ENCODE data around the gene KRTAP4-12. TPM values are rescaled to one million over a fixed set of nuclear protein-coding genes. Genes with fewer than 3 reads are reported as not detected.
"Not testable (repeated sequence)": the region's sequence is repeated elsewhere in the genome, so short reads cannot be mapped to it uniquely, and the experiment has no call there.

KRTAP4-12 gene
- not detected in 2 replicates for total RNA-seq

DNA sequence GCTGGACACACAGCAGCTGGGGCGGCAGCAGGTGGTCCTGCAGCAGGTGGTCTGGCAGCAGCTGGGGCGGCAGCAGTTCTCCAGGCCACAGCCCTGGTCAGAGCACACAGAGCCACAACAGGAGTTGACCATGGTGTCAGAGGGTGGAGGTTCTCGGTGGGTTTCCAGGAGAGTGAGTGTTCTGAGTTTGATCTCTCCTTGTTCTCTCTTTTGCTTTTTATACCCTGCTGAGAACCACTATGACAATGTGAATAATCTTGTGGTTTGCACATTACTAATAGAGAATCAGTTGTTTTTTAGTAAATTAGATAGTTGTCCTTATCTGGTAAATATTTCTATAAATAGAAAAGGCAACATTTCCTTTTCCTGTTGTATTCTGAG lies at the start of gene KRTAP4-12:
Gene KRTAP4-12, minus strand, starts transcription at position 192 of the 381 bp plus-strand sequence. Its CDS starts 60 bp downstream, at position 132.
- DNase-seq (ENCODE audit: low read depth) = not testable (repeated sequence)

DNA sequence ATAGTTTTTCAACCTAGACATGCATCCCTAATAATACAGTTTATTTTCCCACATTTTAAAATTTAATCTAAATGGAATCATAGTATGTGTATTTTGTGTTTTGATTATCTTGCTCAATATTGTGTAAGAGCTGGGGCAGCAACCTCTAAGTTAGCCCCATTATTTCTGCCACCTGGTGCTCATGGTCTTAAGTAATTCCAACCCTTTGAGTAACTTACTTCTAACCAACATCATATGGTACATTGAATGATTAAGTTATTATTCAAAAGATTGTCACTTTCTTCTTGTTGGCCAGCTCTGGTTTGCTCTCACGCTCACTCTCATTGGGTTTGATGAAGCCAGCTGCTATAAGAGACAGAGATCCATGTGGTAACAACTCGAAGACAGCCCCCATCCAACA lies 47.9 kb upstream of the KRTAP4-12 start:
- peak; percentile 4 for DNase-seq (ENCODE audit: low read depth)

DNA sequence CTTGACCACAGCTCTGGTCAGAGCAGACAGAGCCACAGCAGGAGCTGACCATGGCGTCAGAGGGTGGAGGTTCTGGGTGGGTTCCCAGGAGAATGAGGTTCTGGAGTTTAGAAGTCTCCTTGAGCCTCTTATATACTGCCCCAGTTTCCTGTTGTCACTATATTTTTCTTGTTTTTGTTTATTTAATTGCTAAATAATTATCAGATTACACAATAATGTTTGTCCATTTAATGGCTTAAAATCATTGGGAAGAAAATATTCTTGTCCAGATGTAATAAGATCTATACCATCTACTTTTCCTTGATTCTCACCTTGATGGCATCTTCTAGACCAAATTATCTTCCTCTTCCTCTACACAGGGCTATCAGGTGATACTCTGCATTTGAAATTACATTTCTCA lies 44.1 kb upstream of the KRTAP4-12 start, which contains the start of gene KRTAP4-3:
Gene KRTAP4-3, minus strand, starts transcription at position 101 of the 400 bp plus-strand sequence. Its CDS starts 49 bp downstream, at position 52.
- no peak for DNase-seq (ENCODE audit: low read depth)

DNA sequence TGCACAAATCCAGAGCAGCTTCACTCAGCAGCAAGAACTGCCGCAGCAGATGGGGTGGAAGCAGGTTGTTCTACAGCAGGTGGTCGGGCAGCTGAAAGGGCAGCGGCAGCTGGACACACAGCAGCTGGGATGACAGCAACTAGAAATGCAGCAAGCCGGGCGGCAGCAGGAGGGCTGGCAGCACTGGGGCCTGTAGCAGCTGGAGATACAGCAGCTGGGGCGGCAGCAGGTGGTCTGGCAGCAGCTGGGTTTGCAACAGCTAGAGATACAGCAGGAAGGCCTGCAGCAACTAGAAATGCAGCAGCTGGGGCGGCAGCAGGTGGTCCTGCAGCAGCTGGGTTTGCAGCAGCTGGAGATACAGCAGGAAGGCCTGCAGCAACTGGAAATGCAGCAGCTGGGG lies 43.6 kb upstream of the KRTAP4-12 start:
- no peak for DNase-seq (ENCODE audit: low read depth)

DNA sequence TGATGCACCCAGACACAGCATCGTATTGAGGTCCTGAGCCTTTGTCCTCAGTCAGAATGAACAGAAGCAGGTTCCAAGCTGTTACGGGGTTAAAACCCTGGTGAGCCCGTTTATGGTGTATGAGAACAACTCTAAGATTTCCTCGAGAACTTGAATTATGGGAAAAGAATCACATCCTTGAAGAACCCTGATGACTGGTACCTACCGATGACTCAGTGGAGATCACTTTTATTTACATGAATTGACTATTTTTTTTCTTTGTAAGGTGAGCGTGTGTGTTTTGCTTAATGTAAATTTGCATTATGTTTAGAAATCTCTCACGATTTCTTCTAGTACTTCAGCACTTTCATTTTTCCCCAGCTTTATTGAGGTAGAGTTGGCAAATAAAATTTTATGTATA lies 39.8 kb upstream of the KRTAP4-12 start:
- no peak for DNase-seq (ENCODE audit: low read depth)

DNA sequence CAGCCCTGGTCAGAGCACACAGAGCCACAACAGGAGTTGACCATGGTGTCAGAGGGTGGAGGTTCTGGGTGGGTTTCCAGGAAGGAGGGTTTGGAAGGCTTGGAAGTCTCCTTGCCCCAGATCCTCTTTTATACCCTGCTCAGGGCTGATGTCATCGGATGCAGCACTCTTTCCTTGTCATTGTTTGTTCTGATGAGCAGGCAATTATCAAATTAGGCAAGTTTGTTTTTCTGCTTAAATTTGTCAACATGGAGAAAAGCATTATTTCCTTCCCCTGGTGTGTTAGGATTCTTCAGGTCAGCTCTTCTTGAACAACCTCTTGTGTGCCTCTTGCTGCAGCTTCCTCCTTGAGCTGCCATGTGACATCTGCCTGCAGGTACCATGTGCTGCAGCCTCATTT lies 36.7 kb upstream of the KRTAP4-12 start, which contains the start of gene KRTAP4-4:
Gene KRTAP4-4, minus strand, starts transcription at position 101 of the 400 bp plus-strand sequence. Its CDS starts 57 bp downstream, at position 44.
- no peak for DNase-seq (ENCODE audit: low read depth)

DNA sequence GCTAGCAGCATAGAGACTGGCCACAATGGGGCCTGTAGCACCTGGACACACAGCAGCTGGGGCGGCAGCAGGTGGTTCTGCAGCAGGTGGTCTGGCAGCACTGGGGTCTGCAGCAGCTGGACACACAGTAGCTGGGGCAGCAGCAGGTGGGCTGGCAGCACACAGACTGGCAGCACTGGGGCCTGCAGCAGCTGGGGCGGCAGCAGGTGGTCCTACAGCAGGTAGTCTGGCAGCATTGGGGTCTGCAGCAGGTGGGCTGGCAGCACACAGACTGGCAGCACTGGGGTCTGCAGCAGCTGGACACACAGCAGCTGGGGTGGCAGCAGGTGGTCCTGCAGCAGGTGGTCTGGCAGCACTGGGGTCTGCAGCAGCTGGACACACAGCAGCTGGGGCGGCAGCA lies 36.2 kb upstream of the KRTAP4-12 start:
- not testable (repeated sequence) for DNase-seq (ENCODE audit: low read depth)

DNA sequence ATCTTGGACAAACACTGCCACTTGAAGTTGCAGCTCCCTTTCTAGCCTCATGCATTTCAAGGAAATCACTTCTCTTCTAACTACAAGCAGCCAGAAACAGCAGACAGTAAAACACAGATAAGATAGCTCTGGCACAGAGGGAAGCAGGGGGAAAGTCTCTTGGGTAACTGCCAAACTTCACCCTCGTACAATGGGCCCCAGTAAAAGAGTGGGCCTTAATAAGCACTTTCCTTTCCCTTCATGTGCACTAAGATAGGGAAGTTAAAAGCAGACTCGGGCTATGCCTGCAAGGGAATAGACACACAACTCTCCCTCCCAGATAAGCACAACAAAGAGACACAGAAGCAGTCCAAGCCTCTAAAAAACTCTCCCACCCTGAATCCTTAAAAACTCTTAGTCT lies 29.9 kb upstream of the KRTAP4-12 start:
- DNase-seq (ENCODE audit: low read depth) = no peak

DNA sequence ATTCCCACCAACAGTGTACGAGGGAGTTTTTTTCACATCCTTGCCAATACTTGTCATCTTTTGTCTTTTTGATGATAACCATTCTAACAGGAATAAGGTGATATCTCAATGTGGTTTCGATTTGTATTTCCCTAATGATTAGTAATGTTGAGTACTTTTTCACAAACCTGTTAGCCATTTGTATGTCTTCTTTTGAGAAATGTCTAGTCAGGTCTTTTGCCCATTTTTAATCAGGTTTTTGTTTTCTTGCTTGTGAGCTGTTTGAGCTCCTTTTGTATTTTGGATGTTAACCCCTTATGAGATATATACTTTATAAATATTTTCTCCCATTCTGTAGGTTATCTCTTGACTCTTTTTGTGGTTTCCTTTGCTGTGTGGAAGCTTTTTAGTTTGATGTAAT lies 27.5 kb upstream of the KRTAP4-12 start:
- no peak for DNase-seq (ENCODE audit: low read depth)

DNA sequence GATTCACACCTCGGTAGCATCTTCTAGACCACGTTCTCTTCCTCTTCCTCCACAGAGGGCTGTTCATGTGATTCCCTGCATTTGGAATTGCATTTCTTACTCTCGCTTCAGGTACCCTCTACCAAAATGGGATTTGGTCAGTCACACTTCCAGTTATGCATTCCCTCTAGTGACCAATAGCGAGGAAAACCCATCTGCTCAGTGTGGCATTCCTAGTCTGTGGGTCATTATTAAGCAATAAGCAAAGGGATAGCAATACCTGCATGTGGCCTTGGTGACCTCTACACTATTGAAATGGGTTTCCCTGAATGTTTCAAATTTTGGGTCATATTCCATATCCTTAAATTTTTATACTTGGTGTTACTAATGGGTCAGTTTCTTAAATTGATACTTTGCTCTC lies 26.0 kb upstream of the KRTAP4-12 start:
- DNase-seq (ENCODE audit: low read depth) = no peak

DNA sequence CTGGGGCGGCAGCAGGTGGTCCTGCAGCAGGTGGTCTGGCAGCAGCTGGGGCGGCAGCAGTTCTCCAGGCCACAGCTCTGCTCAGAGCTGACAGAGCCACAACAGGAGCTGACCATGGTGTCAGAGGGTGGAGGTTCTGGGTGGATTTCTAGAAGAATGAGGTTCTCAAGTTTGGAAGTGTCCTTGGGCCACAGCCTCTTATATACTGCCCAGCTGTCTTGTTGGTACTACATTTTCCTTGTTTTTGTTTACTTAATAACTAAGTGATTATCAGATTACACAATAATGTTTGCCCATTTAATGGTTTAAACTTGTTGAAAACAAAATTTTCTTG lies 25.6 kb upstream of the KRTAP4-12 start, which contains the start of gene KRTAP4-5:
Gene KRTAP4-5, minus strand, starts transcription at position 174 of the 334 bp plus-strand sequence. Its CDS starts 58 bp downstream, at position 116.
- DNase-seq (ENCODE audit: low read depth) = no peak

DNA sequence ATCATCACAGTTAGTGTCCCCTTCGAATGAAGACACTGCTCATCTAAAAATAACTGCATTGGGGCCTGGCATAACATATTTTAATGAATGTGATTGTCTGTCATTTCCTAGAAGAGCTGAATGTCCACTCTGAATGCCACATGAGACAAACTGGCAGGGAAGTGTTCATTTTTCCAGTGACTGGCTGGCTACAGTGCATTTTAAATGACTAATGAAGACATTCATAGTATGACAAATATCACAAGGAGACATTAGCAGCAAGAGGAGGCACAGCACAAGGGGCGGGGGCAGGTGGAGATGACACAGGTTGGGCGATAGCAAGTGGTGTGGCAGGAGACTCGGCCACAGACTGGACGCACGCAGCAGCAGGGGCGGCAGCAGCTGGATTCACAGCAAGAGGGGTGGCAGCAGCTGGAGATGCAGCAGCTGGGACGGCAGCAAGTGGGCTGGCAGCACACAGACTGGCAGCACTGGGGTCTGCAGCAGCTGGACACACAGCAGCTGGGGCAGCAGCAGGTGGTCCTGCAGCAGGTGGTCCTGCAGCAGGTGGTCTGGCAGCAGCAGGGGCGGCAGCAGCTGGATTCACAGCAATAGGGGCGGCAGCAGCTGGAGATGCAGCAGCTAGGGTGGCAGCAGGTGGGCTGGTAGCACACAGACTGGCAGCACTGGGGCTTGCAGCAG lies 25.1 kb upstream of the KRTAP4-12 start:
- not testable (repeated sequence) for DNase-seq (ENCODE audit: low read depth)

DNA sequence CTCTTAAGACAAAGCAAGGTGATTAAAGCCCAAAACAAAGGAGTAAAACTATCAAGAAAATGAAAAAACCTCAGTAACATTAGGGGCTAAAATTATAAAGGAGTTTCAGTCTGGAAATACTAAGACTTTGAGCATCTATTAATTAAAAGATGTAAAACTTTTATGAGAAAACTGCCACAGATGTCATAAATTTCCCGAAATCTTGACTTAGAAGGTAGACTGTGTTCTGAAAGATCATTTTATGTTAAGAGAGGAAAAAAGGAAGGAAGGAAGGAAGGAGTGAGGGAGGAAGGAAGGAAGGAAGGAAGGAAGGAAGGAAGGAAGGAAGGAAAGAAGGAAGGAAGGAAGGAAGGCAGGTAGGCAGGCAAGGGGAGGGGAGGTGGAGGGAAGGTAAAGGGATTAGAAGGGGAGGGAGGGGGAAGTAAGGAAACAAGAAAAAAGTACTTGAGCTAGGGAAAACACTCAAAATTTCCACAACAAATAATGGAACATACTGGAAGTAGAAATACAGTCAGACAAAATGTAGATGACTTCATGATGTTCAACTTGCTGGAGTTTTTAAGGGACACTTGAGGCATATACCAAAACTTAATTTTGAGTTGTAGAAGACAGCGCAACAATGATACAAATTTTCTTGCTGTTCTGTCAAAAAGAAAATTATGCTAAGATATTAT lies 23.7 kb upstream of the KRTAP4-12 start:
- no peak for DNase-seq (ENCODE audit: low read depth)

DNA sequence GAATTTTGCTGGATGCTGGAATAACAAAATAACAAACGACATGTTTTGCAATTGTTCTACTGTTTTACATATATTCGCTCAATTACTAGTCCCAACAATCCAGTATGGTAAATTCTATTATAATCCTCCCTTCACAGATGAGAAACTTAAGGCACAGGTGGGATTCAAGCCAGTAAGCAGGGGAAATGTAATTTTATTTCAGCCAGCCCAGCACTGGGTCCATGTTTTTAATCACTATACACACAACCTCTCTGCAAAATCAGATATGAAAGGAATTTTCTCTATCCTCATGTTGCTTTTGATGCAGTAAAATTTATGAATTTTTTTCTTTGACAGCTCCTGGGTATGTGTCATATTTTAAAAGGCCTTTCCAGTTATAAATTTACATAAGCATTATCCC lies 21.3 kb upstream of the KRTAP4-12 start:
- no peak for DNase-seq (ENCODE audit: low read depth)

DNA sequence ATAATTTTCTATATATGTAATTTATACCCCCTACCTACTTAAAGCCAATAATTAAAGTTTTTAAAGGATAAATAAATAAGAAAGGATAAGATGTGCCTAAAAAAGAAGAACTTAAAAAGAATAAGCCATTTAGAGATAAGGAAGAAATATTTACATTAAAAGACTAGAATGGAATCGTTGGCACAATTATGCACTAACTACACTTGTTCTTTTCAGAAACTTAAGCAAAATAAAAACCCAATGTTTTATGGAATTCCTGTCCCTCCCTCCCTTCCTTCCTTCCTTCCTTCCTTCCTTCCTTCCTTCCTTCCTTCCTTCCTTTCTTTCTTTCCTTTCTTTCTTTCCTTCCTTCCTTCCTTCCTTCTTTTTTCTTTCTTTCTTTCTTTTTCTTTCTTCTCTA lies 20.9 kb upstream of the KRTAP4-12 start:
- DNase-seq (ENCODE audit: low read depth) = no peak

DNA sequence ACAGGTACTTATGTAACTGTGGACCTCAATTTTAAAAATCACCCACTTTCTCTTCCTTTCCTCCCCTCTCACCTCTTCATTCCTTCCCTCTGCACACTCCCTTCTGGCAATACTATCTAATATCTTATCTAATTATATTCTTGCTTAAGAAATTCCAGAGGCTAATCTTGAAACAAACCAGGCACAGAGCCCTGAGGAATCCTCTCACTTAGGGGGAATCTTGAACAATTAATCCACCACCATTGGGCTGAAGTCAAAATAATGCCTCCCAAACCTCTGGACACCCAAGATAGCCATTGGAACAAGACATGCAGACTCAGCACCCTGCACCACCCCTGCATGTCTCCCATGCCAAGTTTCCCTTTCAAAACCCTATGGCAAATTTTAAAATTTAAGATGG lies 17.4 kb upstream of the KRTAP4-12 start:
- DNase-seq (ENCODE audit: low read depth) = no peak

DNA sequence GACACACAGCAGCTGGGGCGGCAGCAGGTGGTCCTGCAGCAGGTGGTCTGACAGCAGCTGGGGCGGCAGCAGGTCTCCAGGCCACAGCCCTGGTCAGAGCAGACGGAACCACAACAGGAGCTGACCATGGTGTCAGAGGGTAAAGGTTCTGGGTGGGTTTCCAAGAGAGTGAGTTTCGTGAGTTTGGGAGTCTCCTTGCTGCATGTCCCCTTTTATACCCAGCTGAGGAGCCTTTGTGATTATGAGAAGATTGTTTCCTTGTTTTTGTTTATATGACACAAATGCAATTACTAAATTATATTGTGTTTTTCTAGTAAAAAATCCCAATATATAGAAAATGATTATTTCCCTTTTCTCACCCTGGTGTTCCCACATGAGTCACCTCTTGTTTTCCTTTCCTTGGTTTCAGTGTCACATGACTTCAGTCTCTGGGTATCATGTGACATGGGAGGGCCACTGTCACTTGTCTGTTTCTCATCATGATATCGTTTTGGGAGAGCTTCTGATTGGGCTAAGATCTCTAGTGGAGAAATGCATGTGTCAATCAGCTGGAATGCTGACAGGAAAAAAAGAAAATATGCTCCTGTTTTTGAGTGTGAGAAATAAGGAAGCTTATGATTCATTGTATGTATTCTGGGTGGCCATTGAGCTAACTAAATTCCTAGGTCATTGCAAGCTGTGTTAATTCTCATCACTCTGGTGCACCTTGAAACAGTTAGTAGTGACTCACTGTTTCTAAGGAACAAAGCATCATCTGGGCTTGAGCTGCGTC lies 16.6 kb upstream of the KRTAP4-12 start, which contains the start of gene KRTAP4-6:
Gene KRTAP4-6, minus strand, starts transcription at position 185 of the 772 bp plus-strand sequence. Its CDS starts 57 bp downstream, at position 128.
- DNase-seq (ENCODE audit: low read depth) = peak; percentile 92

DNA sequence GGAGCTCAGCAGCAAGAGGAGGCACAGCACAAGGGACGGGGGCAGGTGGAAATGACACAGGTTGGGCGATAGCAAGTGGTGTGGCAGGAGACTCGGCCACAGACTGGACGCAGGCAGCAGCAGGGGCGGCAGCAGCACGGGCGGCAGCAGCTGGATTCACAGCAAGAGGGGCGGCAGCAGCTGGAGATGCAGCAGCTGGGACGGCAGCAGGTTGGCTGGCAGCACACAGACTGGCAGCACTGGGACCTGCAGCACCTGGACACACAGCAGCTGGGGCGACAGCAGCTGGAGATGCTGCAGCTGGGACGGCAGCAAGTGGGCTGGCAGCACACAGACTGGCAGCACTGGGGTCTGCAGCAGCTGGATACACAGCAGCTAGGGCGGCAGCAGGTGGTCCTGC lies 15.9 kb upstream of the KRTAP4-12 start:
- not testable (repeated sequence) for DNase-seq (ENCODE audit: low read depth)

DNA sequence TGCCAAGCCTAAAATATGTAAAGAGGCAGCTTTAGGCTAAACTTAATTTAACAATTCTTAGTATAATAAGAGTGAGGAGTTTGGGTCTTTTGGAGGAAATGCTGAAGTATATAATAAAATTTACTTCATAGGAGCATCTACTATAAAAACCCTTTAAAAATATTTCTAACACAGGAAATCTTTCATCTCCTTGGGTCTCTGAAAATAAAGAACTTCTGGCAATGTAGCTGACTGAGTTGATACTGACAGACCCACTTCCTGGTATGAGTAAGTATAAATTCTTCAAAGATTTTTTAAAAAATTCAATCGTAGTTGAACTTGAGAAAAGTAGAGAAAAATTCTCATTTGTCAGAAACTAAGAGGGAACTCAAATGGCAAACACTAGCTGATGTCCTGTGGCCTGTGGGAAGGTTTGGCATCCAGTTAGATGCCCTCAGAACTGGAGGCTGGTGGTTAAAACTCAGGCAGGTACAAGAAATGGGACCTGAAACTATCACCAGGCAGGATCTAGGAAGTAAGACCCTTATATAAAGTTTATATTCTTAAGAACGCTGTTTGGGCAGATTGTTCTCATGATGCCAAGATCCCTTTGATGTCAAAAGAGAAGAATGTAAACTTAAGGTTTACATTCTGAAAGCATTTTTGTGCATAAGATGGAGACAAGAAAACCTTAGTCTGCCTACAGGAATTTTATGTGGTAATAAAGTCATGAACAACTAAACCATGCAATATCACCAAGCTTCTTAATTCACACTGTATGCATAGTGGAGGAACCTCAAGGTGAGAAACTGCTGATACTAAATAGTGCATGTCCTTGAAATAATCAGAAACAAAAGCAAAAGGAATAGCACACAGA lies 10.1 kb upstream of the KRTAP4-12 start:
- DNase-seq (ENCODE audit: low read depth) = no peak

DNA sequence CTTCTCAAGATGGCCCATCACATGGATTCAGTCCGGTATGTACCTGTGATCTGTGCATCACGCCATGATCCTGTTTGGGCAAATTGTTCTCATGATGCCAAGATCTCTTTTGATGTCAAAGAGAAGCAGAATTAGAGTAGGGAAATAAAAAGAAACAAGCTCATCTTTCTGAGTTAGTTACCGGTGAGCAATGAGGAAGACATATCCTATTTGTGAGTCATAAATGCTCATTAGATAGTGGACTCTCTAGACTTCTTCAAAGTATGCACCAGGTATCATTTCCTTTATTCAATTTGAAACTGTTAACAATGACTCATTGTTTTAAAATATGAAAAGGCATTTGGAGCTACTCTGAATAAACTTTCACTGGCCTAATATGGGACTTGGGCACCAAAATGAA lies 8.0 kb upstream of the KRTAP4-12 start:
- peak; percentile 57 for DNase-seq (ENCODE audit: low read depth)

DNA sequence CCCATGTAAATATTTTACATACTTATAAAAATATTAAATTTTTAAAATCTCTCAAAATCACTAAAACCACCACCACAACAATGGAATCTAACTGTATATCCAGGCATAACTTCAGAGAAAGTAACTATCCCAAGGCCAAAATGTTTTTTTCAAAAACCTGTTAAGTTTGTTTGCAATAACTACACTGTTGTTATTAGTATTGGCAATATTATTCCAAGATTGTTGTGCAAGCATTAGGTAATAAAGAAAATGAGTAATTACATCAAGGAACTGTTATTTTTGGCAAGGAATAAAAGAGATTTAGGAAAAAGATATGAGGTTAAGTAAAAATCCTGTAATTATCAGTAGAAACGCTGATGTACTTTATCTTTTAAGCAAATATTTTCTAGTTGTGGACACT lies 3.4 kb upstream of the KRTAP4-12 start:
- no peak for DNase-seq (ENCODE audit: low read depth)
